ENCODE results near the gene CS.
A peak's percentile ranks its signal among the peaks of the same experiment; 100 is the strongest.
"Not testable (repeated sequence)": the region's sequence is repeated elsewhere in the genome, so short reads cannot be mapped to it uniquely, and the experiment has no call there.

CS gene

GRCh38 chr12:56317675-56318074 lies 17.5 kb upstream of the CS start:
- no peak for DNase-seq

GRCh38 chr12:56315622-56316473 lies 15.7 kb upstream of the CS start, which contains the start of gene CNPY2:
Gene CNPY2 (minus strand): TSS chr12:56315988. CDS start chr12:56315217, 771 bp downstream.
- peak; percentile 99 for DNase-seq

GRCh38 chr12:56315249-56315621 lies 15.1 kb upstream of the CS start:
- no peak for DNase-seq

- DNase-seq, result no peak
Measured at GRCh38 chr12:56311003-56311402, 10.9 kb upstream of the CS start.

- no peak for DNase-seq
Measured at GRCh38 chr12:56308714-56309113, 8.6 kb upstream of the CS start.

- DNase-seq, result no peak
Measured at GRCh38 chr12:56307221-56307965, 7.3 kb upstream of the CS start.

DNA sequence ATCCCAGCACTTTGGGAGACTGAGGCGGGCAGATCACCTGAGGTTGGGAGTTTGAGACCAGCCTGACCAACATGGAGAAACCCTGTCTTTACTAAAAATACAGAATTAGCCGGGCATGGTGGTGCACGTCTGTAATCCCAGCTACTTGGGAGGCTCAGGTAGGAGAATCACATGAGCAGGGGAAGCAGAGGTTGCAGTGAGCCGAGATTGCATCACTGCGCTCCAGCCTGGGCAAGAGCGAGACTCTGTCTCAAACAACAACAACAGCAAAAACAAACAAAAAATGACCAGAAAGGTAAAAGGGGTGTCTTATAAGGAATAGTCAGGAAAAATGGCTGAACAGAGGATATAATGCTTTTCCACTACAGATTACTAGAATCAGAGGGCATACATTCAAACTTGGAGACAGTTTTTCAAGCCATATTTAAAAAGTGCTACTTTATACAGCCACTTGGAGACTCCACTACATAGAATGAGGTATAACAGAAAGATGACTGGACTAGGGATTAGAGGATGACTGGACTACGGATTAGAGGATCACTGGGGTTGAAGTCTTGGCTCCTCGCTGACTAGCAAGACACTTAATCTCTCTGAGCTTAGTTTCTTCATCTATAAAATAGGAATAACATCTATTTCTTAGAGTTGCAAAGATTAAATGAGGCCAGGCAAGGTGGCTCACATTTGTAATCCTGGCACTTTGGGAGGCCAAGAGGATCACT lies 4.9 kb upstream of the CS start:
- no peak for DNase-seq

- DNase-seq, result no peak
Measured at GRCh38 chr12:56304276-56304675, 4.1 kb upstream of the CS start.

GRCh38 chr12:56300644-56301464 lies 724 bp upstream of the CS start:
- peak; percentile 59 for DNase-seq

GRCh38 chr12:56299308-56299852 lies 750 bp downstream of the CS start:
- no peak for DNase-seq

DNA sequence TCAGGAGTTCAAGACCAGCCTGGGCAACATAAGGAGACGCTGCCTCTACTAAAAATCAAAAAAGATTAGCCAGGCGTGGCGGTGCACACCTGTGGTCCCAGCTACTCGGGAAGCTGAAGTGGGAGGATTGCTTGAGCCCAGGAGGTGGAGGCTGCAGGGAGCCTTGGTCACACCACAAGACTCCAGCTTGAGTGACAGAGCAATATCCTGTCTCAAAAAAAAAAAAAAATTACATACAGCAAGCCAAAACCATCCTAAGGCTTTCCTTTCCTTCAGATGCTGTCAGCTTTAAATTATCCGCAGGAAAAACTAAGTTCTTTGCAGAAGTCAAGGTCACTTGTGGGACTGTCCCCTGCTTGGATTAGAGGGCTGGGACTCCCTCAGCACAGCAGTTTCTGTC lies 1.3 kb downstream of the CS start:
- DNase-seq, result no peak

- no peak for DNase-seq
Measured at GRCh38 chr12:56297400-56297799, 2.7 kb downstream of the CS start.

GRCh38 chr12:56296295-56296694 lies 3.8 kb downstream of the CS start:
- DNase-seq, result no peak

GRCh38 chr12:56293795-56294194 lies 6.3 kb downstream of the CS start:
- no peak for DNase-seq

DNA sequence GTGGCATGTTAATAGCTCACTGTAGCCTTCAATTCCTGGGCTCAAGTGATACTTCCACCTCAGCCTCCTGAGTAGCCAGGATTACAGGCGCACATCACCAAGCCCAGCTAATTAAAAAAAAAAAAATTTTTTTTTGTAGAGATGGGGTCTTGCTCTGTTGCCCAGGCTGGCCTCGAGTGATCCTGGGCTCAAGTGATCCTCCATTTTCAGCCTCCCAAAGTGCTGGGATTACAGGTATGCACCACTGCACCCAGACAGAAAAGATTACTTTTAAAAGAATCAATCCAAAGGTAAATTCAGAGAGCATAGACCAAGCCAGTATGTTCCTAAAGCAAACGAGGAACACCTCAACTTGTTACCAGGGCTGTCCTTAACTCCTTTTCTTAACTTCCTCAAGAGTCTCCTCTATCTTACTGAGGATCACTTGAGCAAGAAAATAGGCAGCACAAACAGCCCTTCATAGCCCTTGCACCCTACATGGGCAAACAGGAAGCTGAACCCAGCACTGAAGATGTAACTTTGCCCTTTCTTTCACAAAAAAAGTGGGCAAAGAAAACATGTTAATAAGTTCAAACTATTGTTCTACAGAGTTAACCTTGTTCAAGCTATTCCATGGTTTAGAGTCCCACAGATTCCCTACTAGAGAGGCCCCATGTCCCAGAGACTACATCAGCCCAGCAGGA lies 11.3 kb downstream of the CS start:
- no peak for DNase-seq

- DNase-seq, result no peak
Measured at GRCh38 chr12:56286044-56286830, 13.9 kb downstream of the CS start.

DNA sequence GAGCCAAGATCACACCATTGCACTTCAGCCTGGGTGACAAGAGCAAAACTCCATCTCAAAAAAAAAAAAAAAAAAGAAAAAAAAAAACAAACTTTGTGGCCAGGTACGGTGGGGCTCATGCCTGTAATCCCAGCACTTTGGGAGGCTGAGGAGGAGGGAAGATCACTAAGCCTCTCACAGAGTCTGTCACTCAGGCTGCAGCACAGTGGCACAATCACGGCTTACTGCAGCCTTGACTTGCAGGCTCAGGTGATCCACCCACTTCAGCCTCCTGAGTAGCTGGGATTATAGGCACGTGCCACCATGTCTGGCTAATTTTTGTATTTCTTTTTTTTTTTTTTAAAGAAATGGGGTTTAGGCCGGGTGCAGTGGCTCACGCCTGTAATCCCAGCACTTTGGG lies 15.9 kb downstream of the CS start:
- not testable (repeated sequence) for DNase-seq

DNA sequence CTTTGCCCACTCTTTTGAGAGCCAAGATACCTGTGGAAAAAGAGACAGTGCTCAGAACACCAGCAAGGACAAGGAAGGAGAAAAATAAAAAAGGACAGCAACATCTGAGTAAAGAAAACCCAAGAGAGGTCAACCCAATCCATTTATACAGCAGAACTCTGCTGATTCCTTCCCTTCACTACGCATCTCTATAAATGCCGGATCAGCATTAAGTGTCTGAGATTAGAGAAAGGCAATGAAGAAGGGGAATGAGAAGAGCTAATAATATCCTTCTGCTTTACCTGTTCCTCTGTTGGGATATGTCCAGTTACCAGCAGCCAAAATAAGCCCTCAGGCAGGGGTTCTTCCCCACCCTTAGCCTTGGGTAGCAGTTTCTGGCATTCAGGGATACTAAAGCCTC lies 17.6 kb downstream of the CS start:
- no peak for DNase-seq

DNA sequence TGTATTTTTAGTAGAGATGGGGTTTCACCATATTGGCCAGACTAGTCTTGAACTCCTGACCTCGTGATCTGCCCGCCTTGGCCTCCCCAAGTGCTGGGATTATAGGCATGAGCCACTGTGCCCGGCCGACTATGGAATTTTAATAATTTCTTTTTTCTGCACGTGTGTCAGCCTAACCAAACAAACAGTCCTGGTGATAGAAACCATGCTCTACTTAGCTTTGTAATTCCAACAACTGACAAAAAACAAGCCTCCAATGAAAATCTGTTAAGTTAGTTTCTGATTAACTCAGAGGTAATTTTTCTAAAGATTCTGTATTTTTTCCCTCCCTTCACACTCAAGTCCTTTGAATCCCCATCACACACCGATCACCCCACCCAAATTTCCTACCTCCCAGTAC lies 18.1 kb downstream of the CS start:
- DNase-seq, result no peak

DNA sequence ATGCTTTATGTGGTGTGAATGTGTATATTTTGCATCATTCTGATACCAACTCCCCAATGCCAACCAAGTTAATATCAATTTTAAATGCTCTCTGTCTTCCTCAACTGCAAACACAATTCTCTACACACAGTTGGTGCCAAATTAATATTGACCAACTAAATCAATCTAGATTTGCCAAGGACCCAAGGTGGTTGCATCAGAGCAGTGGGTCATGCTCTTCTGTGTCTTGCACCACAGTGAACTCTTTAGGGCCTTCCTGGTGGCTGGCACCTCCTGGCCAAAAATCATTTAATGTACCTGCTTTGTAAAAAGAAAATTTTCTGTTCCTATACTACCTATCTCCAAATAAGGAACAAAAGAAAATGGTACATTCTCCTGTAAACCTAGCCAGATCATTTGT lies 19.3 kb downstream of the CS start:
- no peak for DNase-seq

- no peak for DNase-seq
Measured at GRCh38 chr12:56278905-56279304, 21.2 kb downstream of the CS start.
